Heart left ventricle (tissue), 13 donors: ENCODE measurements around the gene KRTAP12-4.

Experiments
- POLR2A ChIP-seq, 2 donors: fragments of 450-650 bp; IDR thresholded peaks; one replicate each; pipeline ENCODE4 v1.6.1; 2017; ENCODE audit warnings: antibody characterized with exemption in 2 of 2, mild to moderate bottlenecking in 2 of 2, moderate library complexity in 2 of 2
- TF ChIP-seq, protein P1 (sequence below), 12 donors: fragments of 200-600 bp; sonication (generic) in 4 of 12; IDR thresholded peaks; one replicate each; pipeline versions ENCODE4 v1.5.0 to v1.8.0; 2018 to 2022; ENCODE audit warnings: antibody characterized with exemption in 12 of 12, mild to moderate bottlenecking in 5 of 12
- donor health status: ischemic (EF 13 %, LVEDD 7.1; RV severe dilation, severe dysfunction).
- donor health status: DM: no; HTN: yes; CAD: no.
- donor health status: DM: no; HTN: no; CAD: no.
- donor health status: ischemic (EF 25% LVEDD 6.9; RV normal size, moderate dysfunction).
- donor health status: ischemic (EF 25% LVEDD 5.7; RV mildly dilated, moderate dysfunction).
- donor health status: ischemic (EF 35%, LVEDD 5.7; RV mildly dilated, moderate dysfunction).
- donor health status: nonischemic (EF 11% LVEDD 7.7; RV severe dilation, severe dysfunction).
- donor health status: DM: yes; HTN: yes; CAD: no.
- donor health status: PGD.
- donor health status: ischemic (EF 29% LVEDD 5.4; RV normal size, mild dysfunction).
- donor health status: nonischemic (EF 23%, LVEDD 6.1; RV moderate dilation, normal function).

GRCh38 chr21:44684077-44684476, 29.6 kb upstream of the KRTAP12-4 start:
- TF ChIP-seq POLR2A (IDR thresholded peaks at IDR 0.05): no peak
- TF ChIP-seq, protein P1, sequence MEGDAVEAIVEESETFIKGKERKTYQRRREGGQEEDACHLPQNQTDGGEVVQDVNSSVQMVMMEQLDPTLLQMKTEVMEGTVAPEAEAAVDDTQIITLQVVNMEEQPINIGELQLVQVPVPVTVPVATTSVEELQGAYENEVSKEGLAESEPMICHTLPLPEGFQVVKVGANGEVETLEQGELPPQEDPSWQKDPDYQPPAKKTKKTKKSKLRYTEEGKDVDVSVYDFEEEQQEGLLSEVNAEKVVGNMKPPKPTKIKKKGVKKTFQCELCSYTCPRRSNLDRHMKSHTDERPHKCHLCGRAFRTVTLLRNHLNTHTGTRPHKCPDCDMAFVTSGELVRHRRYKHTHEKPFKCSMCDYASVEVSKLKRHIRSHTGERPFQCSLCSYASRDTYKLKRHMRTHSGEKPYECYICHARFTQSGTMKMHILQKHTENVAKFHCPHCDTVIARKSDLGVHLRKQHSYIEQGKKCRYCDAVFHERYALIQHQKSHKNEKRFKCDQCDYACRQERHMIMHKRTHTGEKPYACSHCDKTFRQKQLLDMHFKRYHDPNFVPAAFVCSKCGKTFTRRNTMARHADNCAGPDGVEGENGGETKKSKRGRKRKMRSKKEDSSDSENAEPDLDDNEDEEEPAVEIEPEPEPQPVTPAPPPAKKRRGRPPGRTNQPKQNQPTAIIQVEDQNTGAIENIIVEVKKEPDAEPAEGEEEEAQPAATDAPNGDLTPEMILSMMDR (IDR thresholded peaks at IDR 0.05): no peak
